GM12892 (cell line): ENCODE results near the gene STK16.

Experiments
- POLR2A ChIP-seq: IDR thresholded peaks from 2 replicates; pipeline ENCODE4 v1.6.1; 2011; ENCODE audit warnings: low read depth, low read length, control low read depth
- POLR2AphosphoS5 ChIP-seq: IDR thresholded peaks from 2 replicates; pipeline ENCODE4 v1.6.1; 2011; ENCODE audit warnings: low read depth, low read length, control low read depth
- TAF1 ChIP-seq: IDR thresholded peaks from 2 replicates; pipeline ENCODE4 v1.6.1; 2011; ENCODE audit warnings: low read depth, mild to moderate bottlenecking, control low read depth, low read length, borderline replicate concordance

DNA sequence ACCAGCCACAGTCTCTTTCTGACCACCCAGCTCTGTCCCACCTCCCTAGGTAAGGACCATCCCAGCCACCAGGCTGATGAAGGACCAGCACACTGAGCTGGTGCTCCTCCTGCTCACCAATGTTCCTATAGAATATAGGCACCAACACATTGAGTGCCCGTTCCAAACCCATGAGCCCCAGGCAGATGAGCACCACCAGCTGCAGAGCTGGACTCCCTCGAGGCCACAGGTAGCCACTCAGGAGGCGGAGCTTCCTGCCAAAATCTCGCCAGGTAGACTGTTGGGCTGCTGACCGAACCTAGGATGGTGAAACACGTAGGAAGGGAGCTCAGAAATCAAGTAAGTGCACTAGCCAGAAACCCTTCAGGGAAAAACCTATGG is 28.8 kb upstream of the STK16 start:
- TF ChIP-seq POLR2A (no peak), POLR2AphosphoS5 (no peak), TAF1 (no peak)
